ENCODE measurements around the gene GPRIN3.

The GPRIN3 gene

DNA sequence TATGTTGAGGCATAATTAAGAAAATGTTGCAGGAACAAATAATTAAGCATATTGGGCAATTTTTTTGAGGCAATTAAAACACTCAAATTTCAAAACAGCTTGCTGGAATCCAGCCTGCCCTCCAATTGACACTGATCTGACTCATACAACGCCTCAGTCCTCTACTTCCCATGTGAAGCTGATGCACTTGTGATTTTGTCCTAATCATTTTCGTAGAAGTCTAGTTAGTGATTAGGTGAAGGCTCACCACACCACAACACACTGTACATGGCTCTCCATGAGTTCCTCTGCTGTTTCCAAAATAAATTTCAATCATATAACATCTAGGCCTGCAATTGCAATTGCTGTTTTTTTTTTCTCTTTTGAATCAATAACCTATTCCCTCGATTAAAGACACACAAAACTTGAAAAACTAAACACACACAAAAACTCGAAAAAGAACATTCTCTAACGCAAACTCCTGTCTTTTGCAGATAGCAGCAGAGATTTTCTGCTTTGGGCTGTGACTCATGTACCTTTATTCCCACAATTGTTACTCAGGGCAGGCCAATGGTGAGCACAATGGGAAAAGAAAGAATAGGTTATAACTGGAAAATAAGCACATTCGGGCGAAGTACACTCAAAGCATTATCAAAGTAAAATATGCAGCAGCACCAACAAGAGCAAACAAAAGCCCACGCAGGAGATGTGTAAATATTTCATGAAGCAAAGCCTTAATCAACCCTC lies 1.7 kb downstream of the GPRIN3 start:
- H3K4me3 ChIP-seq (ENCODE audit: low read length): no peak overlapping the region
- TF ChIP-seq, protein P1, sequence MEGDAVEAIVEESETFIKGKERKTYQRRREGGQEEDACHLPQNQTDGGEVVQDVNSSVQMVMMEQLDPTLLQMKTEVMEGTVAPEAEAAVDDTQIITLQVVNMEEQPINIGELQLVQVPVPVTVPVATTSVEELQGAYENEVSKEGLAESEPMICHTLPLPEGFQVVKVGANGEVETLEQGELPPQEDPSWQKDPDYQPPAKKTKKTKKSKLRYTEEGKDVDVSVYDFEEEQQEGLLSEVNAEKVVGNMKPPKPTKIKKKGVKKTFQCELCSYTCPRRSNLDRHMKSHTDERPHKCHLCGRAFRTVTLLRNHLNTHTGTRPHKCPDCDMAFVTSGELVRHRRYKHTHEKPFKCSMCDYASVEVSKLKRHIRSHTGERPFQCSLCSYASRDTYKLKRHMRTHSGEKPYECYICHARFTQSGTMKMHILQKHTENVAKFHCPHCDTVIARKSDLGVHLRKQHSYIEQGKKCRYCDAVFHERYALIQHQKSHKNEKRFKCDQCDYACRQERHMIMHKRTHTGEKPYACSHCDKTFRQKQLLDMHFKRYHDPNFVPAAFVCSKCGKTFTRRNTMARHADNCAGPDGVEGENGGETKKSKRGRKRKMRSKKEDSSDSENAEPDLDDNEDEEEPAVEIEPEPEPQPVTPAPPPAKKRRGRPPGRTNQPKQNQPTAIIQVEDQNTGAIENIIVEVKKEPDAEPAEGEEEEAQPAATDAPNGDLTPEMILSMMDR (conservative IDR thresholded peaks at IDR 0.05; ENCODE audit: low read length): no peak
- DNase-seq (ENCODE audit: low read depth): peak; percentile 31

GRCh38 chr4:89305028-89305427 lies 2.6 kb downstream of the GPRIN3 start:
- TF ChIP-seq, protein P1 (conservative IDR thresholded peaks at IDR 0.05; ENCODE audit: low read length): no peak
- no peak for DNase-seq (ENCODE audit: low read depth)
- H3K4me3 ChIP-seq (ENCODE audit: low read length): no peak overlapping the region

DNA sequence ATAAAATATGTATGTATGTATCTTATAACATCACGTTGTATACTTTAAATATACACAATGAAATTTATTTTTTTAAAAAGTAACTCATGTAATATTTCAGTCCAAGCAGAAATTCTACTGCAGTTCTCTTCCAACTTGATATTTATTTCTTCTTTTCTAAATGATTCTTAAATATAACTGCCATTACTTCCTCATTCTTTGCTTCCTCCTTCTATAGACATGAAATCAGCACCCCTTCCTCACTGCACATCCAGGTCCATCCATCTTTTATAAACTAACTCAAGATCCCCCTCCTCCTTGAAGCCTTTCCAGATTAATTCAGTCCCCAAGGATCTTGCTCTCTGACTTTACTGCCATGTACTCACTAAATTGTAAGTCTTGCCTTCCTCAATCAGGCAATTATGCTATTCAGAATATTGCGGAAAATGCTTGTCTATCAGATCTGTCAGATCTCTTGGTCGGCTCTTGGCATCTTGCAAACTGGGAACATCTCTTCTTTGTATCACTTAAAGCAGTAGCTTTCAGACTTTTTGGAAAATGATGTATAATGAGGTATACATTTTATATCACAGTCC lies 3.7 kb downstream of the GPRIN3 start:
- TF ChIP-seq, protein P1 (conservative IDR thresholded peaks at IDR 0.05; ENCODE audit: low read length): no peak
- no peak overlapping the region for H3K4me3 ChIP-seq (ENCODE audit: low read length)
- no peak for DNase-seq (ENCODE audit: low read depth)

DNA sequence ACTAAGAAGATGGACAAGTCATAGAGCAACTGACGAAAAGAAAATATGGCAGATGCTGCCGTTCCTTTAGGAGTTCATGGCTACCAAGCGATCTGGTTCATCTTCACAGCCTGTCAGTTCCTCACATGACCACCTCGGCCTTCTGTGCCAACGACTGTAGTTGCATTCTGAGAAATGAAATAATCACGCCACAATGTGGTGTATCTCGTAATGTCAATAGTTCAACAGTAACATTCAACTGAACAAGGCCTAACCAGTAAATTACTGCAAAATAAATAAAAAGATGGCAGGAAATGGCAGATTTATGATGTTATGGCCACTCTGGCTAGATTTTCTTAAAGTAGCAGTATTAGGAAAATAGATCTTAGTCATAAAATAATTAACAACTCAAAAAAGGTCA lies 4.4 kb downstream of the GPRIN3 start:
- no peak overlapping the region for H3K4me3 ChIP-seq (ENCODE audit: low read length)
- TF ChIP-seq, protein P1 (conservative IDR thresholded peaks at IDR 0.05; ENCODE audit: low read length): no peak
- DNase-seq (ENCODE audit: low read depth): no peak

- no peak overlapping the region for H3K4me3 ChIP-seq (ENCODE audit: low read length)
- TF ChIP-seq, protein P1 (conservative IDR thresholded peaks at IDR 0.05; ENCODE audit: low read length): no peak
- DNase-seq (ENCODE audit: low read depth): no peak
Measured at GRCh38 chr4:89301902-89302301, 5.7 kb downstream of the GPRIN3 start.

DNA sequence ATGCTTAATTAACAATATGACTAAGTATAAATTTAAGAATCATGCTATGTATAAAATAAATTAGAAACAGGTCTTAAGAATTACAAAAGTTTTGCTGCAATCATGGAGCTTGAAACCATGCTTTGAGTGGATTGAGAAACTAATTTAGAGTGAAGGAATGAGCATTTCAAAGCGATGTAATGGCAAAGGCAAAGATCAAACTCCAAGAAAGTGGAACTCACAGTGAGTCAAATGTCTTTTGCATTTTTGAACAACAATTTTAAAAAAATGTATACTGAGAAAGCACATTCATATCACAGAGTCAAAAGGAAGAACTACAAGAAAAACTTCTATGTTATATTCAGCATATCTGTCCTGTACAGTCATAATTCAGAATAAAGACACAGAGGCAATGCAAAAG lies 6.6 kb downstream of the GPRIN3 start:
- no peak overlapping the region for H3K4me3 ChIP-seq (ENCODE audit: low read length)
- no peak for DNase-seq (ENCODE audit: low read depth)
- TF ChIP-seq, protein P1 (conservative IDR thresholded peaks at IDR 0.05; ENCODE audit: low read length): no peak

DNA sequence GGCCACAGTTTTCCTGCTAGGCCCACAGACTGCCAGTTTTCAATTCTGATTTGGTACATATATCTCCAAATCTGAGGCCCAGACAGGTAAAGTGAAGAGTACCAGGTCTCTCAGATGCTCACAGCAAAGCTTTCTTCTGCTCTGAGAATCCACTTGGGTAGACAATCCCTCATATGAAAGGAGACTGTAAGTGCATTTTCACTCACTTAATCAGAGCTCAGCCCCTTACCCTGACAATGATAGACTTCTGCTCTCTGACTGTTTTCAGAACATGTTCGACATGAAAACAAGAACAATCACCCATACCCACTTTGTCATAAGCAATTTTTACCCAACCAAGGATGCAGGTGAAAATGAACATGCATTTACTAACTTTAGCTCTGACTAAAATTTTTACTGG lies 7.1 kb downstream of the GPRIN3 start:
- H3K4me3 ChIP-seq (ENCODE audit: low read length): no peak overlapping the region
- DNase-seq (ENCODE audit: low read depth): no peak
- TF ChIP-seq, protein P1 (conservative IDR thresholded peaks at IDR 0.05; ENCODE audit: low read length): no peak

Data from AG10803 (cell line).